Fibroblast of mammary gland (primary cell): ENCODE results near the gene MSI2.

Experiments used
- DNase-seq: peaks from one replicate; pipeline ENCODE4 v3.0.0-alpha.2; 2010; ENCODE audit warnings: low read depth
- H3K4me3 ChIP-seq: 2 replicates; pipeline ENCODE4 v1.5.1; 2011; ENCODE audit warnings: low read depth, mild to moderate bottlenecking, low read length, moderate library complexity; ENCODE audit not compliant: control insufficient read depth
- TF ChIP-seq, protein P1 (sequence below): conservative IDR thresholded peaks from 2 replicates; pipeline ENCODE4 v1.5.1; 2011; ENCODE audit warnings: low read depth, low read length, inconsistent platforms; ENCODE audit not compliant: control insufficient read depth, insufficient read depth

MSI2 gene

DNA sequence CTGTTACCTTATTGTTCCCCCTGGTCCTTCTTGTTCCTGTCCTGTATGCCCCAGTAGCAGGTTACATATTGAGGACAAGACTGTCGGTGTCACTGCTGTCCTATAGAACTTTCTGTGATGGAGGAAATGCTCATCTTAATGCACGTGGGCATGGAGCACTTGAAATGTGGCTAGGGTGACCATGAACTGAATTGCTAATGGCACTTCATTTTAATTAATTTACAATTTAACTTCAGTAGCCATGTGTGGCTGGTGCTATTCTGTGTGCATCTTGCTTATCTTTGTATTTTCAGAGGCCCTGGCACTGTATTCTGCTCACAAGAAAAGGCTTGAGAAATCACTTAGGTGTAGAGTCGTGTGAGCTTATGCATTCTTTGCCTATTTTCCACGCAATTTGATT is 125.2 kb downstream of the MSI2 start:
- DNase-seq = no peak
- no peak overlapping the region for H3K4me3 ChIP-seq
- TF ChIP-seq, protein P1, sequence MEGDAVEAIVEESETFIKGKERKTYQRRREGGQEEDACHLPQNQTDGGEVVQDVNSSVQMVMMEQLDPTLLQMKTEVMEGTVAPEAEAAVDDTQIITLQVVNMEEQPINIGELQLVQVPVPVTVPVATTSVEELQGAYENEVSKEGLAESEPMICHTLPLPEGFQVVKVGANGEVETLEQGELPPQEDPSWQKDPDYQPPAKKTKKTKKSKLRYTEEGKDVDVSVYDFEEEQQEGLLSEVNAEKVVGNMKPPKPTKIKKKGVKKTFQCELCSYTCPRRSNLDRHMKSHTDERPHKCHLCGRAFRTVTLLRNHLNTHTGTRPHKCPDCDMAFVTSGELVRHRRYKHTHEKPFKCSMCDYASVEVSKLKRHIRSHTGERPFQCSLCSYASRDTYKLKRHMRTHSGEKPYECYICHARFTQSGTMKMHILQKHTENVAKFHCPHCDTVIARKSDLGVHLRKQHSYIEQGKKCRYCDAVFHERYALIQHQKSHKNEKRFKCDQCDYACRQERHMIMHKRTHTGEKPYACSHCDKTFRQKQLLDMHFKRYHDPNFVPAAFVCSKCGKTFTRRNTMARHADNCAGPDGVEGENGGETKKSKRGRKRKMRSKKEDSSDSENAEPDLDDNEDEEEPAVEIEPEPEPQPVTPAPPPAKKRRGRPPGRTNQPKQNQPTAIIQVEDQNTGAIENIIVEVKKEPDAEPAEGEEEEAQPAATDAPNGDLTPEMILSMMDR = no peak

DNA sequence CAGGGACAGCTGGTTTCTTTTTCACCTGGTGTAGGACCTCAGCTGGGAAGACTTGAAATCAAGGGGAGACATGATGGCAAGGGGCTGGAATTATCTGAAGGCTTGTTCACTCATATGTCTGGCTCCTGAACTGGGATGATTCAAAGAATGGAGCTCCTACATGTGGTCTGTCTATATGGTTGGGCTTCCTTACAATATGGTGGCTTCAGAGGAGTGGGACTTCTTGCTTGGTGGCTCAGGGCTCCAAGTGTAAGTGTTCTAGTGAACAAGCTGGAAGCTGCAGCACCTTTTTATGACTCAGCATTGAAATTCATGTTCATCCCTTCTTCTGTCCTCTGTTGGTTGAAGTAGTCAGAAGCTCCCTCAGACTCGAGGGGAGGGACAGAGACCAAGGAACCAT is 127.9 kb downstream of the MSI2 start:
- DNase-seq = no peak
- H3K4me3 ChIP-seq = no peak overlapping the region
- TF ChIP-seq, protein P1 = no peak

- no peak overlapping the region for H3K4me3 ChIP-seq
- no peak for DNase-seq
- TF ChIP-seq, protein P1 = no peak
These were observed 129.7 kb downstream of the MSI2 start for GRCh38 chr17:57385975-57386374.

DNA sequence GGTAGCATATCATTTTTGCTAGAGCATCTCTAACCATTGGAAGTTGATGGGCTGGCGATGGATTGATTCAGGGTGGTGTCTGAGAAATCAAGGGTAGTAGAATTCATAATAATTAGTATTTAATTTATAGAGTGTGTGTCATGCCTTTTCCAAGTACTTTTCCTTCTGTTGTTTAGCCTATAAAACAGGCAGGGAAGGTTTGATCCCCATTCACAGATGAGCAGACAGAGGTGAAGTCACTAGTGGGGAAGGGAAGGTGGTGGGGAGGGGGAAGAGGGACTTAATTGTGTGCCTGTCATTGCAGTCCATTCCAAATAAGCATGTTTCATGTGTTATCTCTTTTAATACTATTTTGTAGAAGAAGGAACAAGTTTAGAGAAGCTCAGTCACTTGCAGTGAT is 131.3 kb downstream of the MSI2 start:
- no peak overlapping the region for H3K4me3 ChIP-seq
- no peak for DNase-seq
- TF ChIP-seq, protein P1 = no peak

DNA sequence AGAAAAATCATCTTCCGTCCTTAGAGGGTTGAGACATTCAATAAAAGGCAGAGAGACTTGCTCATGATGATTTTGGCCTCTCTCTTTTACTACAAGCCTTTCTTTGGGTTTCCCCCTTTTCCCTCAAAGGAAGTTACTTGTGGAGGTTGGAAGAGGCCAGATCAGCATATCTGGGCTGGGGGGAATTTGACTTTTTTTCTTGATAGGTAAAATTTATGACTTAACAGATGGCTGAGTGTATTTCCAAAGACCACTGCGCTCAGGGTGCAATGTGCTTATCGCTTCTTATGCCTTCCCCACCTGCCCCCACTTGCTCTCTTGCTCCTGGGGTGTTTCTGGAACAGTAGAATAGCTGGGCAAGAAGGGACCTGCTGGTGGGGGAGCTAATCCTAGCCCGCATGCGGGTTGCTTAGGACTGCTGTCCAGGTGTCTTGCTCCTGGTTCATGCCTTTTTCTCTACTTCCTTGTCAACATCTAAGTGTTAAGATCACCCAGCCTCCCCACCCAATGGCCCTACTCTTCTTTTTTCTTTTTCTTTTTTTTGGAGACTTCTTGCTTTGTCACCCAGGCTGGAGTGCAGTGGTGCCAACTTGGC is 131.9 kb downstream of the MSI2 start:
- DNase-seq = no peak
- no peak overlapping the region for H3K4me3 ChIP-seq
- TF ChIP-seq, protein P1 = no peak

- no peak for DNase-seq
- H3K4me3 ChIP-seq = no peak overlapping the region
- TF ChIP-seq, protein P1 = no peak
These were observed 133.2 kb downstream of the MSI2 start for GRCh38 chr17:57389473-57389872.
